Right kidney (tissue), 1 donor: Measurements from ENCODE around the gene PUS1.

Experiments used
- DNase-seq: peaks from one replicate; pipeline ENCODE4 v3.0.0-alpha.2; 2016

PUS1 gene

DNA sequence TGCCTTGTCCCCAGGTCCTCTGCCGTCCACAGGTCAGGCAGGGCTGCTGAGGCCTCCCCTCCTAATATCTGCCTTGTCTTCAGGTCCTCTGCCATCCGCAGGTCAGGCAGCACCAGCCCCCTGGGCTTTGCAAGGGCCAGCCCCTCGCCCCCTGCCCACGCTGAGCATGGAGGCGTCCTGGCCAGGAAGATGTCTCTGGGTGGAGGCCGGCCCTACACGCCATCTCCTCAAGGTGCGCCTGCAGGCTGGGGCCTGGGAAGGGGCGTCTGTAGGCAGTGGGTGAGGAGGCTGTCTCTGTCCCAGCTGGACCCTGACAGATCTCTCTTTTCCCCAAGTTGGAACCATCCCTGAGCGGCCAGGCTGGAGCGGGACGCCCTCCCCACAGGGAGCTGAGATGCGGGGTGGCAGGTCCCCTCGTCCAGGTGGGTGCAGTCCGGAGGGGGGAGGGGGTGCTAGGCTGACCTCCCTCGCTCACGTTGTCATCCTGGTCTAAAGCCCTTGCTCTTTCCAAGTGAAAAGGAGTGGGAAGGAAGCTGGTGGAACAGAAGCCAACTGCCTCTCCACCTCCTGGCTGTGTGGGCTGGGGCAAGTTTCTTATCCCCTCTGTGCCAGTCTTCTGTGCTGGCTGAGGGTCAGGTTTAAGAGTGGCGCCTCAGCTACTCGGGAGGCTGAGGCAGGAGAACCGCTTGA lies 13.9 kb upstream of the PUS1 start:
- DNase-seq = no peak

DNA sequence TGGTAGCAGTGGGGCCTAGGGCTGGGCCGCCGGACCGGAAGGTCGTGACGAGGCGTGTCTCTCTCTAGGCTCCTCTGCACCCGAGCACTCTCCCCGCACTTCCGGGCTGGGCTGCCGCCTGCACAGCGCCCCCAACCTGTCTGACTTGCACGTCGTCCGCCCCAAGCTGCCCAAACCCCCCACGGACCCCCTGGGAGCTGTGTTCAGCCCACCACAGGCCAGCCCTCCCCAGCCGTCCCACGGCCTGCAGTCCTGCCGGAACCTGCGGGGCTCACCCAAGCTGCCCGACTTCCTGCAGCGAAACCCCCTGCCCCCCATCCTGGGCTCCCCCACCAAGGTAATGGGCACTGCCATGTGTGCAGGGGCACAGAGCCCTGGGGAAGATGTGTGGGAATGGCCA lies 13.3 kb upstream of the PUS1 start:
- DNase-seq = no peak

DNA sequence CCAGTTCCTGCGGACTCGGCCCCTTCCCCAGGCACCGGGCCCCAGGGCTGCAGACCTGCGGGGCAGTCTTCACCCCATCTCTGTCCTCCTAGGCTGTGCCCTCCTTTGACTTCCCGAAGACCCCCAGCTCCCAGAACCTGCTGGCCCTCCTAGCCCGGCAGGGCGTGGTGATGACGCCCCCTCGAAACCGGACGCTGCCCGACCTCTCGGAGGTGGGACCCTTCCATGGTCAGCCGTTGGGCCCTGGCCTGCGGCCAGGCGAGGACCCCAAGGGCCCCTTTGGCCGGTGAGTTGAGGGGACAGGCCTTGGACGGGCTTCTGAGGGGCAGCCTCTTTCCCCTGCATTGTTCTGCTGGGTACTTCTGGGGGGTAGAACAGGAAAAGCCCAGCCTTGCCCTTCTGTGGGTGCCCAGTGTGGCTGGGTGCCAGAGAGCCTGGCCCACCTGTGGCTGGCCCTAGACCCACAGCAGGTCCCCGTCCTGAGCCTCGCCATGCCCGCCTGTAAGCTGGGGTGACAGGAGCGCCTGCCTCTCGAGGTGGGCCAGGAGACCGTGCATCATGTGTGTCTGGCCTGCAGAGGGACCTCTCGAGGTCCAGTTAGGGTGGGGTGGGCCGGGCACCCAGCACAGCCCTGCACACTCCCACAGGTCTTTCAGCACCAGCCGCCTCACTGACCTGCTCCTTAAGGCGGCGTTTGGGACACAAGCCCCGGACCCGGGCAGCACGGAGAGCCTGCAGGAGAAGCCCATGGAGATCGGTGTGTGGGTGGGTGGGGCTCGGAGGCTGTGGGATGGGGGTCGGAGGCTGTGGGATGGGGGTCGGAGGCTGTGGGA lies 12.6 kb upstream of the PUS1 start:
- DNase-seq = no peak

DNA sequence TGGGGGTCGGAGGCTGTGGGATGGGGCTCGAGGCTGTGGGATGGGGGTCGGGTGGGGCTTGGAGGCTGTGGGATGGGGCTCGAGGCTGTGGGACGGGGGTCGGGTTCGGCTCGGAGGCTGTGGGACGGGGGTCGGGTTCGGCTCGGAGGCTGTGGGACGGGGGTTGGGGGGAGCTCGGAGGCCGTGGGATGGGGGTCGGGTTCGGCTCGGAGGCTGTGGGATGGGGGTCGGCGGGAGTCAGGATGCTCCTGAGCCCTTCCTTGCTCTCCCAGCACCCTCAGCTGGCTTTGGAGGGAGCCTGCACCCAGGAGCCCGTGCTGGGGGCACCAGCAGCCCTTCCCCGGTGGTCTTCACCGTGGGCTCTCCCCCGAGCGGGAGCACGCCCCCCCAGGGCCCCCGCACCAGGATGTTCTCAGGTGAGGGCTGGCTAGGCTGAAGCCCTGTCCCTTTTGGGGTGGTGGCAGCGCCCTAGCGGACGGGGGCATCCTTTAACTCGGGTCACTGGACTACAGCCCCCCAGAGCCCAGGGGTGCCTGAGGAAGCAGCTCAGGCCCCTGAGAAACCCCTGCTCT lies 11.9 kb upstream of the PUS1 start:
- no peak for DNase-seq

DNA sequence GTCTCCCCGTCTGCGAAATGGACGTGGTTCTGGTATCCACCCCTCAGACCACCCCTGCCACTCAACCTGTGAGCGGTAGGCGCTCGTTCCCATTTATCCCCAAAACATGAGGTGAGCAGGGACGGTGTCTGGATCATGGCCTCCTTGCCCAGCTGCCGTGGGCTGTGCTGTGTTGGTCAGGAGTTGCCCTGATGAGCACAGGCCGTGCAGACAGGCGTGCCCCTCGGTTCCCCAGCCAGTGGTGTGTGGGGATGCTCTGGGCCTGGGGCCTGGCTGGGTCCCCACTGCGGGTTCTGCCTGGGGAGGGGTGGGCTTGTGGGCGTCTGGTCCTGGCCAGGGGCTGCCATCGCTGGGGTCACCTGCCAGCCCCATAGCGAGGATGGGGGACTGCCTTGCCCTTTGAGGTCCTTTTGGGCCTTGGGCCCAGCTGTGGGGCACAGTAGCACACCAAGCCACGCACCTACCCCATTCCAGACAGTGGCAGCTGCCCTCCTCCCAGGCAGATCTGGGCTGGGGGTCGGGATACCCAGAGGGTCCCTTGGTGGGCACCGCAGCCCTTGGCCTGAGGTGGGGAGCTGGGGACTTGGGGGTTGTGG lies 11.3 kb upstream of the PUS1 start:
- no peak for DNase-seq

DNA sequence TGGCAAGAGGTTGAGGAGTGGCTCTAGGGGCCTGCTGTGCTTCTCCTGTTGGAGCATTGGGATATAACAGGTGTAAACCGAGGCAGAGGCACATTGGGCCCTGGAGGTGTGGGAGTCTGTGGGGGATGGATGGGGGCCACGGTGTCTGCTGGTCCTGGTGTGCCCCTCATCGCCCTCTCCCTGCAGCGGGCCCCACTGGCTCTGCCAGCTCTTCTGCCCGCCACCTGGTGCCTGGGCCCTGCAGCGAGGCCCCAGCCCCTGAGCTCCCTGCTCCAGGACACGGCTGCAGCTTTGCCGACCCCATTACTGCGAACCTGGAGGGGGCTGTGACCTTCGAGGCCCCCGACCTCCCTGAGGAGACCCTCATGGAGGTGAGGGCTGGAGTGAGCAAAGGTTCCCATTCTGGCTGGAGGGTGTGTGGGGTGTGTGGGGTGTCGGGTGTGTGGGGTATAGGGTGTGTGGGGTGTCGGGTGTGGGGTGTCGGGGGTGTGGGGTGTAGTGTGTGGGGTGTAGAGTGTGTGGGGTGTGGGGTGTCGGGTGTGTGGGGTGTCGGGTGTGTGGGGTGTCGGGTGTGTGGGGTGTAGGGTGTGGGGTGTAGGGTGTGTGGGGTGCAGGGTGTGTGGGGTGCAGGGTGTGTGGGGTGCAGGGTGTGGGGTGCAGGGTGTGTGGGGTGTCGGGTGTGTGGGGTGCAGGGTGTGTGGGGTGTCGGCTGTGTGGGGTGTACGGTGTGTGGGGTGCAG lies 10.6 kb upstream of the PUS1 start:
- no peak for DNase-seq

DNA sequence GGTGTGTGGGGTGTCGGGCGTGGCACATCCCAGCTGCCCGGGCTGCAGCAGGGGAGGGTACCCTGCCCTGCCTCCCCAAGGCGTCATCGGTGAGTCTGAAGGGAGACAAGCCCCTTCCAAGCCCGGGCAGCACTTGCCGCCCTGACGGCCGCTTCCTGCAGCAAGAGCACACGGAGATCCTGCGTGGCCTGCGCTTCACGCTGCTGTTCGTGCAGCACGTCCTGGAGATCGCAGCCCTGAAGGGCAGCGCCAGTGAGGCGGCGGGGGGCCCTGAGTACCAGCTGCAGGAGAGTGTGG lies 10.1 kb upstream of the PUS1 start:
- DNase-seq = no peak

DNA sequence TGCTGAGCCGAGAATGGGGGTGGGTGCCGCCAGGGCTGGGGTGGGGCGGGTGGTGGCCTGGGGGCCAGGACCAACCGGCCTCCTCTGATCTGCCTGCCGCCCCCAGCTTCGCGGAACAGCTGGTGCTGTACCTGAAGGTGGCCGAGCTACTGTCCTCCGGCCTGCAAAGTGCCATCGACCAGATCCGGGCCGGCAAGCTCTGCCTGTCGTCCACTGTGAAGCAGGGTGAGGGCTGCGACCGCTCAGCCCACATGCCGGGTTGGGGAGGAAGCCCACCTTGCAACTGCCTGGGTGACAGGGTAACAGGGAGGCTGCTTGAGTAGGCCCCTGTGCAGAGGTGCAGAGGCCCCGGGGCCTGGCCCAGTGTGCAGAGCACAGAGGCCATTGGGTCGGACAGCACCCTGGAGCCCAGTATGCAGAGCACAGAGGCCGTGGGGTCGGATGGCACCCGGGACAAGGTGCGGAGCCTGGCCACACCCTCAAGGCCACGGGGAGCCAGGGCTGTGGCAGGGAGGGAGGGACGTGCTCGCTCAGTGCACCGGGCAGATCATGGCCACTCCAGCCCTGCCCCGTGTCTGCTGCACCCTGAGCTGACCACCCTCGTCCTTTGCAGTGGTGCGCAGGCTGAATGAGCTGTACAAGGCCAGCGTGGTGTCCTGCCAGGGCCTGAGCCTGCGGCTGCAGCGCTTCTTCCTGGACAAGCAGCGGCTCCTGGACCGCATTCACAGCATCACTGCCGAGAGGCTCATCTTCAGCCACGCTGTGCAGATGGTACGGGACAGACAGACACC lies 9.5 kb upstream of the PUS1 start:
- DNase-seq = no peak

DNA sequence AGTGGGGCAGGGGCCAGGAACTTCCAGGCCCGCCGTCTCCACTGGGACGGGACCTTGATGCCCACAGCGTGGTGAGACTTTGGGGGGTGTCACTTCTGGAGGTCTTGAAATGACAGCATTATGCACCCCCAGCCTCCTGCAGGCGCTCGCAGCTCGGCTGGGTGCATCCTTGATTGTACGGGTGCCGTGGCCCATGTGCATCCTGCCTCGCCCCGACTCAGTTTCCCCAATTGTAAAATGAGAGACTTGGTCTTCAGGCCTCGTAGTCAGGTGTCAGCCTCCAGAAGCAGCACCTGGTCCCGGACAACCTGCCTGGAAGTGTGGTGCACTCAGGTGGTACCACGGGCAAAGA lies 8.9 kb upstream of the PUS1 start:
- no peak for DNase-seq

DNA sequence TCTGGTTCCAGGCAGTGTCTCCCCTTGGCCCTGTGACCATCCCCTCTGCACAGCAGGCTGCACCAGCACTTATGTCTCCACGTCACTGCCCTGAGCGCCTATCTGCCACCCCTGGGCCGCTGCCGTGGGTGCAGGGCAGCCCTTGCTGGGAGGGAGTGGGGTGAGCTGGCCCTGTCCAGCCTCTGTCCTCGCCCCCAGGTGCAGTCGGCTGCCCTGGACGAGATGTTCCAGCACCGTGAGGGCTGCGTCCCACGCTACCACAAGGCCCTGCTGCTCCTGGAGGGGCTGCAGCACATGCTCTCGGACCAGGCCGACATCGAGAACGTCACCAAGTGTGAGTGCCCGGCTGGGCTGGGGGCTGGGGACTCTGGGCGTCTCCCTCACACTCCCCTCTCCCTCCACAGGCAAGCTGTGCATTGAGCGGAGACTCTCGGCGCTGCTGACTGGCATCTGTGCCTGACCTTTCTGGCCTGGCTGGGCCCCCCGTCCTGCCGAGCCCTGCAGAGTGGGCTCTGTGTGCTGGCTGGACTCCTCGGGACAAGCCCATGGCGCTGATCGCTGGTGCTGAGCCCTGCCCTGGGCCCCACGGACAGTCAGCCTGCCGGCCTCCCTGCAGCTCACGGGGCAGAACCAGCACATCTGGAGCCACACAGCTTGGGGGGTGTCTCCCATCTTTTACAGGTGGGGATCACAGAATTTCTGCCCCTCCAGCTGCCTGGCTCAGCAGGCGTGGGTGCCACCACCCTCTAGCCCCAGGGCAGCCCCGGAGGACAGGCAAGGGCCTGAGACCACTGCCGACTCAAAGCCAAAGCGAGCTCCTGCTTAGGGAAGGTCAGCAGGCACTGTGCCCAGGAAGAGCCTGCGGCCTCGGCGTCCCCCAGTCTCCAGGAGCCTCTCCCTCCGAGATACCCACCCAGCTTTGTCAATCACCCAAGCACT lies 7.9 kb upstream of the PUS1 start:
- no peak for DNase-seq

DNA sequence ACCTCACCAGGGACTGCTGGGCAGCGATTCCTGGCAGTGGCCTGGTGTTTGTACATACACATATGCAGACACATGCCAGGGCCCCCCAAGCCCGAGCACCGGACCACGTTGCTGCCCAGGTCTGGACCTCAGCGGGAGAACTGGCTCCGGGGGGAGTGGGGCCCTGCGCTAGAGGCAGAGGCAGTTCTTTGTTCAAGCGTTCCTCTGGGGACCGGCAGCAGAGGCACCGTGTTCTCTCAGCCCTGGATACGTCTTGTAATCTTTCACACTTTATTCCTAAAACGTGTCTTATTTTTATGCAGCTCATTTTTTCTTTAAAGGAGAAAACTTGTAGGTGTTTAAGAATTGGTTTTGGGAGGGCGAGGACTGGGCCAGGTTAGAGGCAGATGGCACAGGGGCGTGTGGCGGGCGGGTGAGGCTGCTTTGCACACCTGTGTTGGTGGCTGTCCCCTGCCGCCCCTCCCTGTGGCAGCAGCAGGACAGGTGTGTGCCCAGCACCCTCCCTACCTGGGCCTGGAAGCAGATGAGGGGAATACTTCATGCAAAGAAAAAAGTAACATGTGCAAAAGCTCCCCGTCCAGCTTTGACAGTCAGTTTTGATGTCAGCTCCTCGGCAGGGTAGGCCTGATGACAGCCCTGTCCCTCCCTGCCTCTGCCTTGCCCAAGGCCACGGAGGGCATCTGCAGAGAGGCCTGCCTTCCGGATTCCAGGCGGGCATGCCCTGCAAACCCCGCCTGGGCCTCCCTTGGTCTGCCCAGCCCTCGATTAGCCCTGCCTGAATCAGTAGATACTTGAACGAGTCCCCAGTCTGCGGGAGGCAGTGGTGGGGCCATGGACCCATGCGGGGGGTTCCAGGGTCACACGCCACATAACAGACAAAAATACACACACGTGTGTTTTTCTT lies 7.0 kb upstream of the PUS1 start:
- no peak for DNase-seq

DNA sequence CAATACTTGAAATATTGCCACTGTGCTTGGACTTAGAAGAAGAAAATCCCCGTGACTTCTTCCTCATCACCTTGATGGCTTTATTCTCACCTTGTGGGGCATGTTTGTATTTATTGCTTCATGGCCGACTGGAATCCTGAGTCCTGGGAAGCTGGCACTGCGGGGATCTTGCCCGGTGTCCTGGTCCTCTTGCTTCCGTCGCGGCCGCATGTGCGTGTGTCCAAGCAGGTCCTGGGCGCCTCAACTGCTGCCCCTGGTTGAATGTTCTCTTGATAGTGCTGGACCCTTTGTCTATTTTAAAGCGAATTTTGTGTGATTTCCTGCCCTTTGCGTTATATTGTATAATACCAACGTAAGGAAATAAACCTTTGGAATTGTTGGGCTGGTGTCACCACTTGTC lies 6.3 kb upstream of the PUS1 start:
- DNase-seq = no peak

DNA sequence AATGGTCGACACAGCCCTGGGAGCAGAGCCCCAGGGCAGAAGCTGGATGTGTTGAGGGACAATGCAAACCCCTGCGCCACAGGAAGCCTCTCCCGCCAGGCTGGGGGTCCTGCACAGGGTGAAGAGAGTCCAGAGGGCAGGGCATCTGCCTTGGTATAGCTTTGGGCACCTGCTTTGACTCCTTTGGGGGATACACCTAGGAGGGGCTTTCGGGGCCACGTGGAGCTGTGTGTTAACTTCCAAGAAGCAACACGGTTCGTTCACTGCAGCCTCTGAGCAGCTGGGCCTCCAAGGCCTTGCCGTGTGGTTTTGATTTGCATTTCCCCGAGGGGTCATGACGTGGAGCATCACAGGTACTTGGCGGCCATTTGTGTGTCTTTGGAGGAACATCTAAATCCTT lies 5.8 kb upstream of the PUS1 start:
- DNase-seq = no peak

DNA sequence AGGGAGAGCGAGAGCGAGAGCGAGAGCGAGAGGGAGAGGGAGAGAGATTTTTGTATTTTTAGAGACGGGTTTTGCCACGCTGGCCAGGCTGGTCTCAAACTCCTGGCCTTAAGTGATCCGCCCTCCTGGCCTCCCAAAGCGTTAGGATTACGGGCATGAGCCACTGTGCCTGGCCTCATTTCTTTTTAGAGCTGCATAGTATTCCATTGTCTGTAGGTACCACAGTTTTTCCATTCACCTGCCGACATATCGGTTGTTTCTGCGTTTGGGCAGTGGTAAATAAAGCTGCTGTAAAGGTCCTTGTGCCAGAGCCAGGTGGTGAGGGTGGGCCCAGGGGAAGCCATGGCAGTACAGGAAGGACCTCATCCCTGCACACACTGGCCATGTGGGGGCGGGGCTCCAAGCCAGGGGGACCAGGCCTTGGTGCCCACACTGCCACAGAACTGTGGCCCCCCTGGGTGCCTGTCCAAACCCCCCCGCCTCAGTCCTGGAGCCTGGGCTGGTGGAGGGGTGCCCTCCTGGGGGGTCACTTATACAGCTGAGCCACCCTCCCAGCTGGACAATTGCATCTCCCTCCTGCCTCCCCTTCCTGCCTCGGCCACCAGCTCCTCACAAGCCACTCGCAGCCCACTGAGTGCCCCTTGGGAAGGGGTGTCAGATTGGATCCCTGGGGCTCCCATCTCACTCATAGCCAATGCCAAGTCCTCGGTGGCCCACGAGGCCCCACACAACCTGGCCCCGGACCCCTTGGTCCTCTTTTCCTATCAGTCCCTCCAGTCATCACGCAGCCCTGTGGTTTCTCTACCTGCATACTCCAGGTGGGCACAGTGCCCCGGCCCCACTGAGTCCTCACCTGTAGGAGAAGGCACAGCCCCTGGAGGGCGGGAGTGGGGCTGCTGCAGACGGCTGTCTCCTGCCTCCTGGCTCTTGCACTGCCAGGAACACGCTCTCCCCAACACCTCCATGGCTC lies 1.7 kb upstream of the PUS1 start:
- no peak for DNase-seq

DNA sequence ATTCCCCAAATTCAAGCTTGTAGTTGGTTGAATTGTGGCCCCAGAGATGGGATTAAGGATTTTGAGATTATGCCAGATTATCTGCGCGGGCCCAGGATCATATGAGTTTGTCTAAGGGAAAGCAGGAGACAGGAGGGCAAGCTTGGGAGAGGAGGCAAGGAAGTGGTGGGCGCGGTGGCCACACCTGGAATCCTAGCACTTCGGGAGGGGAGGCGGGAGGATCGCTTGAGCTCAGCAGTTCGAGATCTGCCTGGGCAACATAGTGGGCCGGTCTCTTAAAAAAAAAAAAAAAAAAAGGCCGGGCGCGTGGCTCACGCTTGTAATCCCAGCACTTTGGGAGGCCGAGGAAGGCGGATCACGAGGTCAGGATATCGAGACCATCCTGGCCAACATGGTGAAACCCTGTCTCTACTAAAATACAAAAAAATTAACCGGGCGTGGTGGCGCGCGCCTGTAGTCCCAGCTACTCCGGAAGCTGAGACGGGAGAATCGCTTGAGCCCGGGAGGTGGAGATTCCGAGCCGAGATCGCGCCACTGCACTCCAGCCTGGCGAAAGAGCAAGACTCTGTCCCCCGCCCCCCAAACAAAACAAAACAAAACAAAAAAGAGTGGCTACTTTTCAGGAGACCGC lies 881 bp upstream of the PUS1 start:
- no peak for DNase-seq

DNA sequence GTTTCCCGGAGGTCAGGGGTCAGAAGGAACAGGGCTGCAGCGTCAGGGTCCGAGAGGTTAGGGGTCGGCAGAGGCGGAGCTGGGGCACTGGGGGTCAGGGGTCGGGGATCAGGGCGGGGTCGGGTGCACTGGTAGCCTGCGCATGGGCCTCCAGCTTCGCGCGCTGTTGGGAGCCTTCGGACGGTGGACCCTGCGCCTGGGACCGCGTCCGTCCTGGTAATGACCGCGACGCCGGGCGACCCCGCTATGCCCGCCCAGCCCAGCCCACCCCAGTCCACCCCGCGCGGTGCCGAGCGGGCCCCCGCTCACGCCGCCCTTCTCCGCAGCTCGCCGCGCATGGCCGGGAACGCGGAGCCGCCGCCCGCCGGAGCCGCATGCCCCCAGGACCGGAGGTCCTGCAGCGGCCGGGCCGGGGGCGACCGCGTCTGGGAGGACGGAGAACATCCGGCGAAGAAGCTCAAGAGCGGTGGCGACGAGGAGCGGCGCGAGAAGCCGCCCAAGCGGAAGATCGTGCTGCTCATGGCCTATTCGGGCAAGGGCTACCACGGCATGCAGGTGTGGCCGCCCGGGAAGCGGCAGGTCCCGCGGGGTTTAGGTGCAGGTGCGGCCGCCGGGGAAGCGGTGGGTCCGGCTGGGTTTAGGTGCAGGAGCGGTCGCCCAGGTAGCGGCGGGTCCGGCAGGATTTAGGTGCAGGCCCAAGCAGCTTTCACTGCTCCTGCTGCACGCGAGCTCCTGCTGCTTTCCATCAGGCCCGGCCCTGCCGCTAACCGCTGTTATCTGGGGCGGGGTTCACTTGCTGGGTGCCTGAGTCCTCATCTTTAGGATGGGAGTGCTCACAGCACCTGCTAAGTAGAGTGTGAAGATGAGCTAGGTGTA lies 743 bp downstream of the PUS1 start:
- peak; percentile 57 for DNase-seq

DNA sequence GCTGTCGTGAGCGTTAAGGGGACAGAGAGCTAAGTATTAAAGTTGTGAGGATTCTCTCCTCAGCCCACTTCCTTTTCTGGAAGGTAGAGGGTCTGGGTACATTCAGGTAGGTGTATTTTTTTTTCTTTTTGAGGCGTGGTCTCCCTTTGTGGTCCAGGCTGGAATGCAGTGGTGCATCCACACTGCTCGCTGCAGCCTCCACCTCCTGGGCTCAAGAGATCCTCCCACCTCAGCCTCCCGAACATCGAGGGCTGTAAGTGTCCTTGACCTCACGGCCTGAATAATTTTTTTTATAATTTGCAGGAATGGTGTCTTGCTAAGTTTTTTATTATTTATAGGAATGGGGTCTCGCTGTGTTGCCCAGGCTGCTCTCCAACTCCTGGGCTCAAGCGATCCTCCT lies 1.4 kb downstream of the PUS1 start:
- no peak for DNase-seq
